Endothelial cell of umbilical vein (primary cell): ENCODE results near the gene RC3H1. TPM values are rescaled to one million over a fixed set of nuclear protein-coding genes. Genes with fewer than 3 reads are reported as not detected.

Experiments
- BruUV-seq: library from RNA; stranded (reverse); fragments of 400-500 nt; replicated peaks from 2 replicates; lab custom pipeline; 2021; lab: Mats Ljungman, UMichigan
- CTCF ChIA-PET: fragments of 300-600, 350-600 bp; sonication (Branson Sonifier 250); formaldehyde crosslinking; loops from one replicate; lab custom pipeline; 2021; ENCODE audit warnings: antibody characterized with exemption, inconsistent platforms; lab: Charles Lee
- POLR2A ChIA-PET: fragments of 300-600, 350-600 bp; sonication (Branson Sonifier 250); formaldehyde crosslinking; loops from one replicate; lab custom pipeline; 2021; ENCODE audit warnings: antibody characterized with exemption, inconsistent platforms; lab: Charles Lee
- DNase-seq: peaks from one replicate; pipeline ENCODE4 v3.0.0-alpha.2; 2011; ENCODE audit warnings: low read depth, low spot score
- FAIRE-seq: peaks from 2 replicates; lab custom pipeline; 2011; peaks lifted over from hg19 to GRCh38; lab: Jason Lieb, UNC
- H2AFZ ChIP-seq: 2 replicates; pipeline ENCODE4 v1.6.0; 2012; ENCODE audit warnings: low read depth, low read length, control low read depth, inconsistent platforms
- H3K27ac ChIP-seq: 2 replicates; pipeline ENCODE4 v1.5.1; 2011; ENCODE audit warnings: low read depth, mild to moderate bottlenecking, control low read depth, low read length, moderate library complexity; ENCODE audit not compliant: insufficient read depth
- H3K27me3 ChIP-seq, 2 experiments: 2 replicates each; pipeline versions ENCODE4 v1.6.0 to v1.6.1; 2011; ENCODE audit warnings: low read length in 2 of 2, mixed read lengths in 1 of 2; ENCODE audit not compliant: control insufficient read depth in 2 of 2, insufficient read depth in 2 of 2
- H3K36me3 ChIP-seq, 2 experiments: 2 replicates in 1 of 2; 3 replicates in 1 of 2; pipeline ENCODE4 v1.5.1; 2011; ENCODE audit warnings: low read length in 2 of 2, mild to moderate bottlenecking in 1 of 2, moderate library complexity in 1 of 2; ENCODE audit not compliant: control insufficient read depth in 2 of 2, insufficient read depth in 2 of 2; ENCODE audit errors: extremely low read depth in 1 of 2
- H3K4me1 ChIP-seq: 3 replicates; pipeline ENCODE4 v1.5.1; 2011; ENCODE audit warnings: mild to moderate bottlenecking, low read length; ENCODE audit not compliant: control insufficient read depth, insufficient read depth; ENCODE audit errors: extremely low read depth
- H3K4me2 ChIP-seq: 2 replicates; pipeline ENCODE4 v1.6.1; 2011; ENCODE audit warnings: low read length, control low read depth, mixed read lengths; ENCODE audit not compliant: insufficient read depth
- H3K4me3 ChIP-seq, 3 experiments: fragments of 200-600 bp in 1 of 3; sonication (generic), shearing (Covaris generic) in 1 of 3; replicated peaks in 1 of 3; 2 replicates each; pipeline ENCODE4 v1.5.1; 2011 to 2016; ENCODE audit warnings: control low read depth in 3 of 3, low read length in 3 of 3, mild to moderate bottlenecking in 2 of 3, inconsistent platforms in 1 of 3, low read depth in 1 of 3, moderate library complexity in 1 of 3; ENCODE audit not compliant: insufficient read depth in 1 of 3
- H3K79me2 ChIP-seq: 2 replicates; pipeline ENCODE4 v1.6.0; 2012; ENCODE audit warnings: low read length, inconsistent platforms; ENCODE audit not compliant: control insufficient read depth, insufficient read depth
- H3K9ac ChIP-seq: replicated peaks from 2 replicates; pipeline ENCODE3; 2011; ENCODE audit warnings: low read length, control low read depth; ENCODE audit not compliant: insufficient read depth; ENCODE audit errors: extremely low read depth
- H3K9me1 ChIP-seq: replicated peaks from 3 replicates; pipeline ENCODE4 v1.6.0; 2011; ENCODE audit warnings: mild to moderate bottlenecking, low read length; ENCODE audit not compliant: control insufficient read depth, insufficient read depth; ENCODE audit errors: extremely low read depth
- H3K9me3 ChIP-seq: replicated peaks from 2 replicates; pipeline ENCODE4 v1.5.1; 2012; ENCODE audit warnings: low read length, inconsistent platforms; ENCODE audit not compliant: control insufficient read depth, insufficient read depth
- H4K20me1 ChIP-seq: replicated peaks from 2 replicates; pipeline ENCODE3; 2011; ENCODE audit warnings: mild to moderate bottlenecking, low read length; ENCODE audit not compliant: control insufficient read depth, insufficient read depth; ENCODE audit errors: extremely low read depth
- CTCF ChIP-seq, 2 donors: IDR thresholded peaks; 1 replicate in 1 of 2; 2 replicates in 1 of 2; pipeline ENCODE4 v1.5.1; 2011; ENCODE audit warnings: low read length in 2 of 2, mild to moderate bottlenecking in 2 of 2, moderate library complexity in 2 of 2, control low read depth in 1 of 2, inconsistent platforms in 1 of 2, low read depth in 1 of 2; ENCODE audit not compliant: insufficient read depth in 1 of 2; ENCODE audit errors: extremely low read depth in 1 of 2
- EZH2 ChIP-seq: IDR thresholded peaks from 2 replicates; pipeline ENCODE4 v1.6.1; 2012; ENCODE audit warnings: borderline replicate concordance, low read depth, mild to moderate bottlenecking, moderate library complexity, low read length, inconsistent platforms; ENCODE audit not compliant: severe bottlenecking
- FOS ChIP-seq: IDR thresholded peaks from 2 replicates; pipeline ENCODE4 v1.6.1; 2011; ENCODE audit warnings: mild to moderate bottlenecking, low read length, moderate library complexity, borderline replicate concordance; ENCODE audit not compliant: insufficient read depth
- GATA2 ChIP-seq: IDR thresholded peaks from 2 replicates; pipeline ENCODE4 v1.7.0; 2011; ENCODE audit warnings: low read depth, mild to moderate bottlenecking, moderate library complexity, mixed read lengths, low read length; ENCODE audit not compliant: insufficient read length, insufficient read depth
- JUN ChIP-seq: IDR thresholded peaks from 2 replicates; pipeline ENCODE4 v1.6.1; 2011; ENCODE audit warnings: borderline replicate concordance, low read depth; ENCODE audit not compliant: insufficient read length, insufficient read depth
- MYC ChIP-seq: IDR thresholded peaks from one replicate; pipeline ENCODE4 v1.6.1; 2011; ENCODE audit warnings: mild to moderate bottlenecking, low read depth, low read length
- POLR2A ChIP-seq: IDR thresholded peaks from 2 replicates; pipeline ENCODE4 v1.6.1; 2012; ENCODE audit warnings: low read depth, mild to moderate bottlenecking, control low read depth, low read length
- POLR2AphosphoS5 ChIP-seq: IDR thresholded peaks from 2 replicates; pipeline ENCODE4 v1.6.1; 2012; ENCODE audit warnings: low read depth, mild to moderate bottlenecking, control low read depth, low read length, moderate library complexity; ENCODE audit not compliant: insufficient read depth
- dilution Hi-C: fragments of 300-500 bp; cut with MboI; formaldehyde crosslinking; loops from one replicate; pipeline ENCODE4 v1.15.0; 2019; ENCODE audit warnings: low sequenced_read_pairs; ENCODE audit not compliant: extremely low pct_ligation_motif_present
- intact Hi-C: fragments of 100-400 bp; cut with micrococcal nuclease; formaldehyde crosslinking; loops from one replicate; pipeline ENCODE4 v1.10.0; 2022
- polyA plus RNA-seq, 4 experiments: library from polyadenylated mRNA; depleted of rRNA in 3 of 4; stranded (reverse) in 3 of 4; unstranded in 1 of 4; fragments of >200 nt; gene quantifications; 2 replicates each; pipeline versions ENCODE4 v1.2.1 to v1.2.3, GENCODE V29; 2011 to 2012; ENCODE audit warnings: missing spikeins in 1 of 4
- total RNA-seq: library from RNA; stranded (reverse); gene quantifications from 2 replicates; pipeline ENCODE4 v1.2.3, GENCODE V29; 2021
- TF ChIP-seq, protein P1 (sequence below): IDR thresholded peaks from 2 replicates; pipeline ENCODE4 v1.6.1; 2011; ENCODE audit not compliant: insufficient read depth, insufficient read length

Gene RC3H1
- total and polyA plus RNA-seq, 2 donors (not counting 3 experiments of a cell fraction or from before 2014, with no cell fraction given), result 7.0 to 41.4 TPM

GRCh38 chr1:174070614-174071013 is 48.5 kb upstream of the RC3H1 start:
- no peaks in the 10 kb centered on the region for H3K79me2 ChIP-seq
- H3K9me3 ChIP-seq, result no peaks in the 10 kb centered on the region
- ChIA-PET CTCF (no interaction called here), POLR2A (no interaction called here)
- dilution Hi-C loops (no loop called here), intact Hi-C loops (loop anchor here (10.0 kb wide), 1 partner anchor 144 kb away; no protein-coding TSS in a partner anchor)
- no peak overlapping the region for H3K9ac ChIP-seq
- no peaks in the 10 kb centered on the region for H4K20me1 ChIP-seq
- no peaks in the 10 kb centered on the region for H3K9me1 ChIP-seq
- H3K4me3 ChIP-seq, result no peak overlapping the region
- H3K36me3 ChIP-seq, result no peaks in the 10 kb centered on the region
- no peak for TF ChIP-seq GATA2
- no peak for TF ChIP-seq POLR2A
- TF ChIP-seq JUN, result no peak
- no peak for TF ChIP-seq POLR2AphosphoS5
- no peak for TF ChIP-seq FOS
- no peak for TF ChIP-seq EZH2
- TF ChIP-seq MYC, result no peak
- TF ChIP-seq CTCF (IDR thresholded peaks at IDR 0.05; ENCODE audit: extremely low read depth in 1 of 2, insufficient read depth in 1 of 2, low read depth in 1 of 2, low read length in 2 of 2), result no peak
- TF ChIP-seq, protein P1, sequence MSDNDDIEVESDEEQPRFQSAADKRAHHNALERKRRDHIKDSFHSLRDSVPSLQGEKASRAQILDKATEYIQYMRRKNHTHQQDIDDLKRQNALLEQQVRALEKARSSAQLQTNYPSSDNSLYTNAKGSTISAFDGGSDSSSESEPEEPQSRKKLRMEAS, result no peak
- H3K4me1 ChIP-seq, result no peaks in the 10 kb centered on the region
- H3K27ac ChIP-seq, result no peak overlapping the region
- H3K4me2 ChIP-seq, result no peak overlapping the region
- no TSS peak for BruUV-seq
- FAIRE-seq (no peak), DNase-seq (no peak)
- H2AFZ ChIP-seq, result no peak overlapping the region
- no peaks in the 10 kb centered on the region for H3K27me3 ChIP-seq
